ENCODE results near the gene CCT6A. TPM values are rescaled to one million over a fixed set of nuclear protein-coding genes. Genes with fewer than 3 reads are reported as not detected.
A peak's percentile ranks its signal among the peaks of the same experiment; 100 is the strongest.
"Not testable (repeated sequence)": the region's sequence is repeated elsewhere in the genome, so short reads cannot be mapped to it uniquely, and the experiment has no call there.

The CCT6A gene
- total RNA-seq, 4 donors from 2014 or later: 80.6 to 97.4 (median 88.8) TPM

- no peaks in the 10 kb centered on the region for H3K9me3 ChIP-seq
- no peak for DNase-seq (ENCODE audit: low spot score in 2 of 2)
- WGBS: 17% methylated on average over 6 of the region's 6 CpGs
Observed at GRCh38 chr7:56105508-56105907, 53.9 kb downstream of the CCT6A start.

GRCh38 chr7:56106108-56107073 lies 54.8 kb downstream of the CCT6A start, which contains the start of gene CHCHD2:
CHCHD2 (minus strand) TSS chr7:56106476; CDS start chr7:56106413, 63 bp downstream.
- Histone ChIP-seq H3K27ac (peak within 1 kb of the TSS; percentile 94), H3K4me1 (peaks cover 15% of the 10 kb centered on the region), H3K4me3 (peak within 1 kb of the TSS; percentile 82), H3K36me3 (peaks cover 30% of the 10 kb centered on the region), H3K27me3 (no peaks in the 10 kb centered on the region), H3K9me3 (no peaks in the 10 kb centered on the region)
- peak; percentile 98 for DNase-seq (ENCODE audit: low spot score in 2 of 2)
- no peak for TF ChIP-seq CTCF (IDR thresholded peaks at IDR 0.05)
- peak; percentile 70 to 96 for TF ChIP-seq POLR2A (IDR thresholded peaks at IDR 0.05)
- TF ChIP-seq POLR2AphosphoS5 (IDR thresholded peaks at IDR 0.05): peak; percentile 64 to 90 (median 85)
- TF ChIP-seq EP300 (IDR thresholded peaks at IDR 0.05): no peak
- 4% methylated on average over 37 of the region's 57 CpGs for WGBS

More at GRCh38 chr7:56105508-56105907, 53.9 kb downstream of the CCT6A start:
- H3K4me1 ChIP-seq: peaks cover 15% of the 10 kb centered on the region
- H3K4me3 ChIP-seq: peak overlapping the region; percentile 82
- H3K27ac ChIP-seq: peak overlapping the region; percentile 94
- H3K36me3 ChIP-seq: peaks cover 39% of the 10 kb centered on the region
- no peaks in the 10 kb centered on the region for H3K27me3 ChIP-seq
- no peak for TF ChIP-seq CTCF (IDR thresholded peaks at IDR 0.05)
- TF ChIP-seq POLR2A (IDR thresholded peaks at IDR 0.05): no peak
- no peak for TF ChIP-seq POLR2AphosphoS5 (IDR thresholded peaks at IDR 0.05)
- no peak for TF ChIP-seq EP300 (IDR thresholded peaks at IDR 0.05)

- Histone ChIP-seq H3K9me3 (no peaks in the 10 kb centered on the region), H3K27me3 (no peaks in the 10 kb centered on the region), H3K4me3 (no peak overlapping the region), H3K4me1 (peaks cover 15% of the 10 kb centered on the region), H3K36me3 (peaks cover 15% of the 10 kb centered on the region), H3K27ac (no peak overlapping the region)
- no peak for DNase-seq (ENCODE audit: low spot score in 2 of 2)
- TF ChIP-seq POLR2A (IDR thresholded peaks at IDR 0.05): no peak
- no peak for TF ChIP-seq POLR2AphosphoS5 (IDR thresholded peaks at IDR 0.05)
- TF ChIP-seq CTCF (IDR thresholded peaks at IDR 0.05): no peak
- no peak for TF ChIP-seq EP300 (IDR thresholded peaks at IDR 0.05)
- whole genome bisulfite sequencing: 94% methylated on average over 1 of the region's 1 CpG
Observed at GRCh38 chr7:56107954-56108258, 56.3 kb downstream of the CCT6A start.

GRCh38 chr7:56110611-56111010 lies 59.0 kb downstream of the CCT6A start:
- Histone ChIP-seq H3K4me3 (no peak overlapping the region), H3K36me3 (no peaks in the 10 kb centered on the region), H3K27me3 (peaks cover 2% of the 10 kb centered on the region), H3K27ac (no peak overlapping the region), H3K9me3 (no peaks in the 10 kb centered on the region), H3K4me1 (peaks cover 4% of the 10 kb centered on the region)
- TF ChIP-seq POLR2AphosphoS5 (IDR thresholded peaks at IDR 0.05) (no peak), EP300 (IDR thresholded peaks at IDR 0.05) (no peak), POLR2A (IDR thresholded peaks at IDR 0.05) (no peak), CTCF (IDR thresholded peaks at IDR 0.05) (no peak)
- no peak for DNase-seq (ENCODE audit: low spot score in 2 of 2)
- WGBS: 87% methylated on average over 1 of the region's 1 CpG

- H3K4me1 ChIP-seq; H3K27ac ChIP-seq; H3K9me3 ChIP-seq; H3K36me3 ChIP-seq; H3K4me3 ChIP-seq; DNase-seq (ENCODE audit: low spot score in 2 of 2): not testable (repeated sequence)
- peaks cover 18% of the 10 kb centered on the region for H3K27me3 ChIP-seq
- 77% methylated on average over 3 of the region's 3 CpGs for WGBS
Observed at GRCh38 chr7:56112244-56112643, 60.7 kb downstream of the CCT6A start.

Other genes with a start within 250 kb of the CCT6A start
- gene SEPTIN14, start 189.0 kb upstream of the CCT6A start, total RNA-seq: not detected
- 1 to 10 TPM; 1.1 to 5.4 (median 3.8) TPM for gene ZNF713, start 164.3 kb upstream of the CCT6A start, total RNA-seq
- 10 to 100 TPM in 2 of 4 donors, 1 to 10 TPM in 2; 5.6 to 12.0 (median 8.5) TPM for gene MRPS17, start 99.9 kb upstream of the CCT6A start, total RNA-seq
- 10 to 100 TPM; 37.4 to 59.3 (median 48.6) TPM for gene NIPSNAP2, start 87.2 kb upstream of the CCT6A start, total RNA-seq
- 10 to 100 TPM in 3 of 4 donors, 1 to 10 TPM in 1; 4.1 to 19.2 (median 14.1) TPM for gene PSPH, start 321 bp upstream of the CCT6A start, total RNA-seq
- 100 to 1,000 TPM in 2 of 4 donors, 10 to 100 TPM in 2; 93.4 to 134 (median 113) TPM for gene SUMF2, start 12.5 kb downstream of the CCT6A start, total RNA-seq
- 1 to 10 TPM in 3 of 4 donors, under 1 TPM in 1; 0.64 to 5.2 (median 2.5) TPM for gene PHKG1, start 41.2 kb downstream of the CCT6A start, total RNA-seq
- gene CHCHD2, start 54.7 kb downstream of the CCT6A start, total RNA-seq: 100 to 1,000 TPM; 192 to 382 (median 301) TPM
- 1 to 10 TPM in 2 of 4 donors, not detected in 2; 3.0 to 4.5 TPM for gene NUPR2, start 64.7 kb downstream of the CCT6A start, total RNA-seq